ENCODE measurements around the gene PLA2G3. TPM values are rescaled to one million over a fixed set of nuclear protein-coding genes. Genes with fewer than 3 reads are reported as not detected.

The PLA2G3 gene
- total RNA-seq, 6 donors from 2014 or later: 0.79 to 8.1 (median 5.5) TPM

GRCh38 chr22:31095637-31096249, 44.6 kb downstream of the PLA2G3 start:
- Histone ChIP-seq H3K27me3 (no peaks in the 10 kb centered on the region), H3K4me3 (no peak overlapping the region), H3K36me3 (peaks cover 4 to 98% (median 65%) of the 10 kb centered on the region in 4 donors), H3K27ac (no peak overlapping the region), H3K4me1 (peaks cover 0 to 5% (median 2%) of the 10 kb centered on the region in 4 donors), H3K9me3 (no peaks in the 10 kb centered on the region)
- DNase-seq: no peak
- TF ChIP-seq POLR2A (IDR thresholded peaks at IDR 0.05): no peak
- TF ChIP-seq EP300 (IDR thresholded peaks at IDR 0.05): no peak
- TF ChIP-seq POLR2AphosphoS5 (IDR thresholded peaks at IDR 0.05): no peak
- TF ChIP-seq CTCF (IDR thresholded peaks at IDR 0.05): no peak
- no peak for ATAC-seq (ENCODE audit: low FRiP score in 2 of 2)
- 91 to 97% methylated on average over 3 of the region's 3 CpGs for WGBS, 2 donors

DNA sequence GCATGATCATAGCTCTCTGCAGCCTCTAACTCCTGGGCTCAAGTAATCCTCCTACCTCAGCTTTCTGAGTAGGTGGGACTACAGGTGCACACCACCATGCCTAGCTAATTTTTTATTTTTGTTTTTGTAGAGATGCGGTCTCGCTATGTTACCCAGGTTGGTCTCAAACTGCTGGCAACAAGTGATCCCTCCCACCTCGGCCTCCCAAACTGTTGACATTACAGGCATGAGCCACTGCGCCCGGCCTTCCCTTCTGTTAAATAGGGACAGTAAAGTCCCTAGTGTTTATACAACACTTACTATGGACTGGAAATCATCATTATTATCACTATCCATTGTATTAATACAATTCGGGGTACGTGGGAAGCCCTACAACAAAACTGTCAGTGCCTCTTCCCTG, 45.6 kb downstream of the PLA2G3 start:
- Histone ChIP-seq H3K9me3 (no peaks in the 10 kb centered on the region), H3K4me1 (peaks cover 0 to 5% (median 2%) of the 10 kb centered on the region in 4 donors), H3K4me3 (no peak overlapping the region), H3K27ac (no peak overlapping the region), H3K36me3 (peaks cover 5 to 98% (median 66%) of the 10 kb centered on the region in 4 donors), H3K27me3 (no peaks in the 10 kb centered on the region)
- DNase-seq: no peak
- TF ChIP-seq EP300 (IDR thresholded peaks at IDR 0.05) (no peak), POLR2A (IDR thresholded peaks at IDR 0.05) (no peak), POLR2AphosphoS5 (IDR thresholded peaks at IDR 0.05) (no peak), CTCF (IDR thresholded peaks at IDR 0.05) (no peak)
- ATAC-seq (ENCODE audit: low FRiP score in 2 of 2): no peak
- 97% methylated on average over 7 of the region's 7 CpGs for WGBS, 2 donors

DNA sequence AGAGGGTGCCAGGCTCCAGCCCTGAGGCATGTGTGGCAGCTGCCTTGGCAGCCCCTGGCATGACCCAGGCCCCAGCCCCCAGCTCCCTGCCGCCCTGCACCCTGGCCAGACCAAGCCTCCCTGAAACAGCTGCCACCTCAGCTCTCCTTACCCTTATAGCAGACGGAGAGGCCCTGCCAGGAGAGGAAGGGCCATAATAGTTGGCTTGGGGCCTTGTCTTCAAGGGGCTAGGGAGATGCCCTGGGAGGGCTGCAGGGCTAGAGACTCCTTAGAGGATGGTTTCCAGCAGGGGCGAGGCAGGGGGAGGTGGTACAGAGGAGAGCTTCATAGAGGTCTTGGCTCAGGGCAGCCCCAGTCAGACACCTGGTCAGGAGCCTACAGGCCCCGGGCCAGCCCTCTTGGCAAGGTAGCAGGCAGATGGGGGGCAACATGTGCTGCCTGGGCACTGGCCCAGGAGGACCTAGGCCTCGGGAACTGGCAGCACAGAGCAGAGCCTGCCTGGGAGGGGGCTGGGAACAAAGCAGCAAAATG, 46.2 kb downstream of the PLA2G3 start:
- H3K4me1 ChIP-seq: peaks cover 0 to 5% (median 3%) of the 10 kb centered on the region in 4 donors
- TF ChIP-seq EP300 (IDR thresholded peaks at IDR 0.05): no peak
- TF ChIP-seq CTCF (IDR thresholded peaks at IDR 0.05): no peak
- no peak for TF ChIP-seq POLR2A (IDR thresholded peaks at IDR 0.05)
- DNase-seq: no peak
- no peak for ATAC-seq (ENCODE audit: low FRiP score in 2 of 2)
- no peaks in the 10 kb centered on the region for H3K27me3 ChIP-seq
- H3K4me3 ChIP-seq: no peak overlapping the region
- H3K36me3 ChIP-seq: peaks cover 2 to 98% (median 64%) of the 10 kb centered on the region in 4 donors
- H3K27ac ChIP-seq: peak overlapping the region in 2 of 4 donors; percentile 49 to 61
- WGBS, 2 donors: 71 to 76% methylated on average over 2 to 5 of the region's 5 CpGs
- no peaks in the 10 kb centered on the region for H3K9me3 ChIP-seq

- Histone ChIP-seq H3K27me3 (no peaks in the 10 kb centered on the region), H3K36me3 (peaks cover 2 to 98% (median 65%) of the 10 kb centered on the region in 4 donors), H3K4me3 (no peak overlapping the region), H3K4me1 (peaks cover 0 to 5% (median 3%) of the 10 kb centered on the region in 4 donors), H3K27ac (peak overlapping the region in 2 of 4 donors; percentile 27 to 50), H3K9me3 (no peaks in the 10 kb centered on the region)
- 93 to 96% methylated on average over 13 to 29 of the region's 33 CpGs for WGBS, 2 donors
- peak in 1 of 2 donors; percentile 81 for DNase-seq
- TF ChIP-seq POLR2A (IDR thresholded peaks at IDR 0.05): no peak
- no peak for TF ChIP-seq EP300 (IDR thresholded peaks at IDR 0.05)
- TF ChIP-seq POLR2AphosphoS5 (IDR thresholded peaks at IDR 0.05): no peak
- TF ChIP-seq CTCF (IDR thresholded peaks at IDR 0.05): no peak
- no peak for ATAC-seq (ENCODE audit: low FRiP score in 2 of 2)
These were observed 47.0 kb downstream of the PLA2G3 start for GRCh38 chr22:31093086-31093850.
